CD4-positive, alpha-beta T cell treated with Interleukin-17A for 1 hour (primary cell): Measurements from ENCODE around the gene ATP6V1B1.

Experiments used
- DNase-seq: peaks from one replicate; pipeline ENCODE4 v3.0.0-alpha.2; 2020

Gene ATP6V1B1

DNA sequence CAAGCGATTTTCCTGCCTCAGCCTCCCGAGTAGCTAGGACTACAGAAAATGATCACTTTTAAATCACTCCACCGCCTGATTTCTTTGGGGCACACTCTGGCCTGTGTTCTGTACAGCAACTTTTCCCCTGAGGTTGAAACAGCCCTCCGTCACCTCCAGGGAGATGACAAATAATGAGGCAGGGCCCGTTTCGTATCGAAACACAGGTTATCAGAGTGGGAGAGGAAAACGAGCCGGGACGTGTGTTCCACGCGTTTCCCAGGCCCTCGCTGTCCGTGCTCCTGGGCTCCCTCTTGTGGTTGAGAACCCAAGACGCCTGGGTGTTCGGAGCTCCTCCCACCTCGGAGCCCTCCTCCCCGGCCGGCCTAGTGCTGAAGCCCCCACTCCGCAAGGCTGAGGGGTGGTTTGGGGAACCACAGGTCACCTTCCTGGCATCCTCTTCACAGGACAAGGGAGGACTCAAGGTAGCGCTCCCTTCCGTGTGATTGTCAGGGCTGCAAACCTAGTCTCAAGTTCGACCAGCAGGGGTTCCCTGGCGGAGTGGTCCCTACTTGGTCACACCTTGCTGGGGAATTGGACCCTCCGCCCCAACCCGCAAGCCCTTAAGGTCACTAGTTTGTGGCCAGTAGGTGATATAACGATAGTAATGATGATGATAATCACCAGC lies 12.8 kb downstream of the ATP6V1B1 start:
- peak; percentile 79 for DNase-seq

DNA sequence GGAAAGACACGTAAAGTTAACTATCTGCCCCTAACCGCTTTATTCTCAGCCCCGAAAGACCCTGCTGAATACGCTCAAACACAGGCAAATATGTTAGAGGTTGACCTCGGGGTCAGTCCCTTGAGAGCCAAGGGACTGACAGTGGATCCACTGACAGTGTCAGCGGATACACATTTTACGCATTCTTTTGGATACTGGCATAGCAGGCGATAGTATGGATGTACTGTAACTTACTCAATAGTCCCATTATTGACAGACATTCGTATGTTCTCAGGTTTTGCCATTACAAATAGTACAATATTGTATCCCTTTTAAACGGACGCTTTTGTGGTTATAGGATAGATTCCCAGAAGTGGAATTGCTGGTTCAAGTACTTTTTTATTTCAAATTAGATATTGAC lies 13.4 kb downstream of the ATP6V1B1 start:
- no peak for DNase-seq

DNA sequence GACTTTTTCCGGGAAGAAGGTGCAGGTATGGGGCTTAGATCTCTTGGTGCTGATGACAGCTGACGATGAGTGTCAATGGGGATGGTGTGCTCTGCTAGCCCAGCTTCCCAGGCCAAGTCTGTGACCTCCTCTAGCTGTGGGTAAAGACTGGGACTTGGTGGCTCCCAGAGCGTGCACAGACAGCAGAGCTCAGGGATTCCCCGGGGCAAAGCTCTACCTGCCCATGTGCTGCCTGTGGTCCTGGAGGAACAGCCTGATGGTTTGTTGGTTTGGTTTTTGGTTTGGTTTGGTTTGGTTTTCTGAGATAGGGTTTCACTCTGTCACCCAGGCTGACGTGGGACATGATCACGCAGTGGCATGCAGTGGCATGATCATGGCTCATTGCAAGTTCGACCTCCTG lies 19.2 kb downstream of the ATP6V1B1 start:
- no peak for DNase-seq

DNA sequence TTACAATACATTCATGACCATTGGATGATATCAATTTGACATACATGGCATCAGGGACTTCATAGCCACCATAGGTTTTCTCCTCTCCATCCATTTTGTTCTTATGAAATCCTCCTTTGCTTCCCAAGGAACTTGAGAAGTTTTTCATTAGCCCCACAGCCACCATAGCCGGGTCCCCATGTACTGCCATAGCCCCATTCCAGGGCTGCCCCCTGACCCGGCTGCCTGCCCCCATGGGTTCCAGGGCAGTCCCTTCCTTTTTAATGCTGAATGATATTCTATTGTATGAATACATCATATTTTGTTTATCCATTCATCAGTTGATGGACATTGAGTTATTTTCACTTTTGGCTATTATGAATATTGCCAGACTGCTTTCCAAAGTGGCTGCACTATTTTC lies 20.4 kb downstream of the ATP6V1B1 start:
- DNase-seq, result no peak

DNA sequence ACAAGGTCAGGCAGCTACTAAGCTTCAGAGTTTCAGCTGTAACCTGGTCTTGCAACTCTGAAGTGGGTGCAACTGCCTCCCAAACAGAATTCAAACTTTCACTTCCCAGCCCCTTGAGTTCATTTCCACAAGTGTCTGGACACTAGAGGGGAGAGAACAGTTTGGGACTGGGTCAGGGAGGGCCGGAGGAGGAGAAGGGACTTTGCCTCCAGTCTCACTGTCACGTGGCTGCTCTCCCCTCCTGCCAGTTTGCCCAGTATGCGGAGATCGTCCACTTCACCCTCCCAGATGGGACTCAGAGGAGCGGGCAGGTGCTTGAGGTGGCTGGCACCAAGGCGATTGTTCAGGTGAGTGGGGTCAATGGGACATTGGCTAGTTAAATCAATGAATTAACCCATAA lies 22.1 kb downstream of the ATP6V1B1 start:
- no peak for DNase-seq

DNA sequence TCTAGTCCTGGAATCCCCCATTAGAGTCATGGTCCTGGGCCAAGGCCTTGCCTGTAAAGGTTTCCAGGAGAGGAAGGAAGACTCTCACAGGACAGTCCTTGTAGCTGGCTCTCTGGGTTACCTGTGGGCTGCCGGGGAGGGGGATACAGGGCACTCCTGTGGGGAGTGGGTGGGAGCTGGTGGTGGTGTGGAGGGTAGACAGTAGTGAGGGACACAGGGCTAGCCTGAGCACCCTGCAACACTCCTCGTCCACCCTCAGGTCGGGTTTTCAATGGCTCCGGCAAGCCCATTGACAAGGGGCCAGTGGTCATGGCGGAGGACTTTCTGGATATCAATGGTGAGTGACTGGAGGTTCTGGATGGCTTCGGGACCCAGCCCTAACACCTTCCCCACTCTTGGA lies 23.1 kb downstream of the ATP6V1B1 start:
- no peak for DNase-seq

DNA sequence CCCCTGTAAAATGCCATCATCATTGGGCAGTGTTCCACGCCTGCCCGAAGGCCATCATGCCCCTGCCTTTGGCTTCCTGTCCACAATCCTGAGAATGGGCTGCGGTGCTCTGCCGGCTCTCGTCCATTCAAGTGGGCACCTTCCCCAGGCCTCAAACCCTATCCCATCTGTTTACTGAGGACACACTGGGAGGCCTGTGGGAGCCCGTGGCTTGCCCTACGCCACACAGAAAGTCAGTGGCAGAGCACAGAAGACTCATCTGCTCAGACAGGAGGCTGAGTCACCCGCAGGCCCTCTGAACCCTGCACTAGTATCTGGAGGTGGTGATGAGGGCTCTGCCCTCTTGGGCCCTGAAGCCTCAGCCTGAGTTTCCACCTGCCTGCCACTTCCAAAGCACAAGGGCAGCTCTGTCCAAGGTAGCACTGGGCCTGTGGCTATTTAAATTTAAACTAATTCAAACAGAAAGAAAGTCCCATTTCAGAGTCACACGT lies 23.6 kb downstream of the ATP6V1B1 start:
- DNase-seq, result no peak

DNA sequence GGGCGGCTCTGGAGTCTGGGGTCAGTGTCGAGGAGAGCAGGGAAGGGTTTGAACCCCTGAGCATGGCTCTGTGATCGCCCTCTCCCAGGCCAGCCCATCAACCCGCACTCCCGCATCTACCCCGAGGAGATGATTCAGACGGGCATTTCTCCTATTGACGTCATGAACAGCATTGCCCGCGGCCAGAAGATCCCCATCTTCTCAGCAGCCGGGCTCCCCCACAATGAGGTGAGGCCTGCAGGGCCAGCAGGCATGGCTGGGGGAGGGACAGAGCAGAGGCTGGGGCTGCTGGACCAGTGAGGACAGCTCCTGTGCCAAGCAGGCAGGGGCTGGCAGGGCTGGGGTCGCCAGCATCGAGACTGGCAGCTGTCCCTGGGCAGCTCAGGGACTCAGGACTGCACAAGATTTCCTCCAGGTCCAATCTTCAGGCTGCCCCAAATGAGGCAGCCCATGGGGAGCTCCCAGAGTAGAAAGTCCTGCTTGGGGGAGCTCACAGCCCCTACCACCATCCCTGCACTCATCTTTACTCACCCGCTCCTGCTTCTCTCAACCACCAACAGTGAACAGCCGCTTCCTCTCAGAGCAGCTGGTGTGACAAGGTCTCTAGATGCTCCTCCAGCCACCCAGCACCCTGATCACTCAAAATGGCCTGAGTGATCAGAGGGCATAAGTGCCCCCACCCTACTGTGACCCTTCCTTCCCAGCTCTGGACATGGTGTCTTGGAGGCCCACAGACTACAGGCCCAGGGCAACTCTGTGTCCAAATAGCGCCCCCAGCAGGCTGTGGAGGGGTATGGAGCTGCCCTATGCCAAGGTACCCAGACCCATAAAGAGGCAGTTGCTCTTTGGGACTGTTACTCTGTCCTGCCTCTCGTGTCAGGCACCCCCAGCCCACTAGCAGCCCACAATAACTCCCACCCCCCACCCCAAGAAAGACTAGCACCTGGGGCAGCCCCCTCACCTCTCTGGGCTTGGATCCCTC lies 24.4 kb downstream of the ATP6V1B1 start:
- DNase-seq, result no peak

DNA sequence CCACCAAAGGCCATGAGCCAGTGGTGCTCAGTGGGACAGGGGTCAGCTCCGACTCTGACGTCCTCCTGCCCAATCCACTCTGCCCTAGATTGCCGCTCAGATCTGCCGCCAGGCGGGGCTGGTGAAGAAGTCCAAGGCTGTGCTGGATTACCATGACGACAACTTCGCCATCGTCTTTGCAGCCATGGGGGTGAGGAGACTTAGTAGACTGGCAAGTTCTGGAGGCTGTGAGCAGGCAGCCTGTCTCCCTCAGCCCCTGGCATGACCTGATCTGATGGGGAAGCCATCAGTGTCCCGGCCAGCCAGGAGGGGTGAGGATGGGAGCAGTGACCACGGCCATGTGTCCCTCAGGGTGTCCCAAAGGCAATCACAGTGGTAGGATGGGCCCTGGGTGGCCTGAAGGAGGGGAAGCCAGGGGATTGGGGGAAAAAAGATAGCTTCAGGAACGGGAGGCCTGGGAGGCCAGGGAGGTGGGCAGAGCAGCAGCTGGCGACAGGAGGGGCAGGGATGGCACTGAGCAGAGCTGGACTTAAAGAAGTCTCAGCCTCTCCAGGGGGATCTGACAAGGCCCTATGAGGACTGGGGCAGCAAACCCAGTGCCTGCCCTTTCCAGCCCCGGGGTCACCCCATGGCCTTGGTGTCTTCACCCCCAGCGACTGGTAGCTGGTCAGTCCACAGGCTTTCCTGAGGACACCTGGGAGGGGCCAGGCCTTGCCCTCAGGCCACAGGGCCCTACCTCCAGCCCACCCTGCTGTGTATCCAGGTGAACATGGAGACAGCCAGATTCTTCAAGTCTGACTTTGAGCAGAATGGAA lies 25.3 kb downstream of the ATP6V1B1 start:
- DNase-seq, result no peak

DNA sequence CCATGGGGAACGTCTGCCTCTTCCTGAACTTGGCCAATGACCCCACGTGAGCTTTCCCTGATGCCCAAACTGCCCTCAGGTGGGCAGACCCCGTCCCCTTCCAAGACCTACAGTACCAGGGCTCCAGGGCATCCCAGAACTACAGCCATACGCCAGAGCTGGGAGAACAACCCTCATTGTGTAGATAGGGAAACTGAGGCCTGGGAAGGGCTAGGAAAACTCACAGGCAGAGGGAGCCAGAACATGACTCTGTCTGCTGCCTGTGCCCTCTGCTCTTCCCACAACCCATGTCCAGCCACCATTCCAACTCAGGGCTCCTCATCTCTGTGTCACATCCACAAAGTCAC lies 25.9 kb downstream of the ATP6V1B1 start:
- DNase-seq, result no peak

DNA sequence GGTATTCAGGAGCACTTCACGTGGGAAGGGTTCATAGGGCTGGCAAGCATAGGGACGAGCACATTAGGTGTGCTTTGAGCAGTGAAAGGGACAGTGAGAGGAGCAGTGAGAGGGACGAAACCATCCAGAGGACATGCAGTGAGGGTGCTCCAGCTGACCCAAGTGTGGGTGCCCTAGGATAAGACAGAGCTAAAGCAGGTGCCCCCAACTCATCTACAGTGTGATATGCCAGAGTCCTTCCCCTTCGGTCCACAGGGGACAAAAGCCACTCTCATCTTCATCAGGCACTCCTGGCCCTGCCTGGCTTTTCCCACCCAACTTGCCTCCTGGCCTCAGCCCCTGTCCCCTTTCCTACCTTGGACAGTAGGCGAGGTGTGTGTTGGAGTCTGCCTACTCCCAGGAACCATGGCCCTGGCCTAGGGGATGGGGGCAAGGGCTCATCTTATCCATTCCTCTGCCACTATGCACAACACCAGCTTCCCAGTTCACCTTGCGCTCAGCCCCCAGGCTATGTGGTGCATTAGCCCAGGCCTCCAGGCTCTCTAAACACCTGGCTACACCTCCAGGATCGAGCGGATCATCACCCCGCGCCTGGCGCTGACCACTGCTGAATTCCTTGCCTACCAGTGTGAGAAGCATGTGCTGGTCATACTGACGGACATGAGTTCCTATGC lies 26.6 kb downstream of the ATP6V1B1 start:
- DNase-seq, result no peak

DNA sequence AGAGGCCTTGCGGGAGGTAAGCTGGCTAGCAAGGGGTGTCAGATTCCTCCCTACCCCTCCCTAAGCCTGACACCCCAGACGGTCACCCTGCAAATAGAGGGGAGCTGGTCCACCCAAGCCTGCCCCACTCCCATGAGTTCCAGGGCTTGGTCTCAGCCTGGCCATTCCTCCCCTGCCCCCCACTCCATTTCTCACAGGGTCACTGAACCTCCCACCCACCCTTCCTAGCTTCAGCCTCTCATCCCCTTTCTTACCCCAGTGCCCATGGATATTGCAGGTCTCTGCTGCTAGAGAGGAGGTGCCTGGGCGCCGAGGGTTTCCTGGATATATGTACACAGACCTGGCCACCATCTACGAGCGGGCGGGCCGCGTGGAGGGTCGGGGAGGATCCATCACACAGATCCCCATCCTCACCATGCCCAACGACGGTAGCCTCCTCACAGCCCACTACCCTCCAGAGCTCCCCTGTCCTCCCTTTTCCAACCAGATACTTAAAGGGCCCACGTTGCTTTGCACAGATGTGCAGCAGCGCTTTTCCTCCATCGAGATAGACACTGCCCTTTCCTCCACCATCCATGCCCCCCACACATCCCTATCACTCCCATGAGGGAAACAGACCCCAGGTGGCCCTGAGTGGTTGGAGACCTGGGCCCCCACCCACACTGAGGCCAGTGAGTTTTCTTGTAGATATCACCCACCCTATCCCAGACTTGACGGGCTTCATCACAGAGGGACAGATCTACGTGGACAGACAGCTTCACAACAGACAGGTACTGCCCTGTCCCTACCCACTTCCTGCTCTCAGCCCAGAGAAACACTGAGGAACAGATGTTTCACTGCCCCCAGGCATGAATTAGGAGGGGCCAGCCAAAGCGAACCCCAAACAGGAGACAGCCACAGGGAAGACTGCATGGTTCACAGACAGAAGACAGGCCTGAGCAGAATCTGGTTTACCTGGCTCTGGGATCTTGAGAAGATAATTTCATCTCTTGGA lies 27.5 kb downstream of the ATP6V1B1 start:
- no peak for DNase-seq

DNA sequence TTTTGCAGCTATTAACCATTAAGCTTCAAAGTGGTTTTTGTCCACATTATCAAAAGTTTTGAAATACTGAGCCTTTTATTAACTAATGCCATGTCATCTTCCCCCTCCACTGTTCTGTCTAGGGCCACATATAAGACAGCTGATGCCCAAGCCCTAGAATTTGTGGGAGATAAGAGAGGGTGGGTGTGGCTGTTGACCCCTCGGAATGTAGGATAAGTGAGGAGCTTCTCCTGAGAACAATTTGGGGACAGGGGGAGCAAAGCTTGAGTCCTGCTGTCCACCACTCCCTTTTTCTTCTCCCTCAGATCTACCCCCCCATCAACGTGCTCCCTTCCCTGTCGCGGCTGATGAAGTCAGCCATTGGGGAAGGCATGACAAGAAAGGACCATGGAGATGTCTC lies 28.4 kb downstream of the ATP6V1B1 start:
- no peak for DNase-seq

DNA sequence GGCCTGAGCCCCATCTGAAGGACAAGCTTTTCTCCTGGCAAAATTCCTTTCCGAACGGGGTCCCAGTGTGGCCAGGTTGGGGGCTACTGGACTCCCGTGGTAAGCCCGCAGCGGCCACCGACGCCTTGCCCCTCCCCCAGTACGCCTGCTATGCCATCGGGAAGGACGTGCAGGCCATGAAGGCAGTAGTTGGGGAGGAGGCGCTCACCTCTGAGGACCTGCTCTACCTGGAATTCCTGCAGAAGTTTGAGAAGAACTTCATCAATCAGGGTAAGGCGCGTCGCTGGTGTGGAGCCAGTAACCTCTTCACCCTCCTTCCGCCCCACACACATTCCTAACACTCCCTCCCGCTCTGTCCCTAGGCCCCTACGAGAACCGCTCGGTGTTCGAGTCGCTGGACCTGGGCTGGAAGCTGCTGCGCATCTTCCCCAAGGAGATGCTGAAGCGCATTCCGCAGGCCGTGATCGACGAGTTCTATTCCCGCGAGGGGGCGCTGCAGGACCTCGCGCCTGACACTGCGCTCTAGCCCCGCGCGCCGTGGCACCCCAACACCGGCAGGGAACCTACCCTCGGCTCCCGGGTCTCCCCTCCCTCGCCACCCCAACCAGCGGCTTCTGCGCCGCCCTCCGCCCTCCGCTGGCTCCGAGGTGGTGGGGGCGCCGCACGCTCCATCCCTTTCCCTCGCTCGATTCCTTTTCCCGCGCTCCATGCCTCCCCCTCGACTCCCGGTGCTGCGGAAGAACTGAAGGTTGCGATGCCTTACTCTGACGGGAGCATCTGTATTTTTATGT lies 29.1 kb downstream of the ATP6V1B1 start:
- DNase-seq, result peak; percentile 84

DNA sequence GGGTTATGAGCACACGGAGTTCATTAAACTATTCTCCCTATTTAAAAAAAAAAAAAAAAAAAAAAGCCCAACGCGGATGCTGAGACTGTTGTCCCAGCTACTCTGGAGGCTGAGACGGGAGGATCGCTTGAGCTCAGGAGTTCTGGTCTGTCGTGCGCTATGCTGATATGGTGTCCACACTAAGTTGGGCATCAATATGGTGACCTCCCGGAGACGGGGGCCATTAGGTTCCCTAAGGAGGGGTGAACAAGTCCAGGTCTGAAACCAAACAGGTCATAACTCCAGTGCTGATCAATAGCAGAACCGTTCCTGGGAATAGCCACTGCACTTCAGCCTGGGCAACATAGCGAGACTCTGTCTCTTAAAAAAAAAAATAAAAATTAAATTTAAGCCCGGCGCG lies 29.8 kb downstream of the ATP6V1B1 start:
- DNase-seq, result no peak

DNA sequence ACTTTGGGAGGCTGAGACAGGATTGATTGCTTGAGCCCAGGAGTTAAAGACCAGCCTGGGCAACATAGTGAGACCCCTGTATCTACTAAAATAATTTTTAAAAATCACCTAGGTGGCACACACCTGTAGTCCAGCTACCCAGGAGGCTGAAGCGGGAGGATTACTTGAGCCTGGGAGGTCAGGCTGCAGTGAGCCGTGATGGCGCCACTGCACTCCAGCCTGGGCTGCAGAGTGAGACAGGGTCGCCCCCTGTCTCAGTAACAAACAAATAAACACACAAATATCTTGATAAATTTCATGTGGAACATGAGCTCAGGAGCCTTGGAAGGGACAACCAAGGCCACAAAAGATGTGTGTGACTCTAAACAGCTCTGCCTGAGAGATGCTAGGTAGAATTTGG lies 31.0 kb downstream of the ATP6V1B1 start:
- no peak for DNase-seq

DNA sequence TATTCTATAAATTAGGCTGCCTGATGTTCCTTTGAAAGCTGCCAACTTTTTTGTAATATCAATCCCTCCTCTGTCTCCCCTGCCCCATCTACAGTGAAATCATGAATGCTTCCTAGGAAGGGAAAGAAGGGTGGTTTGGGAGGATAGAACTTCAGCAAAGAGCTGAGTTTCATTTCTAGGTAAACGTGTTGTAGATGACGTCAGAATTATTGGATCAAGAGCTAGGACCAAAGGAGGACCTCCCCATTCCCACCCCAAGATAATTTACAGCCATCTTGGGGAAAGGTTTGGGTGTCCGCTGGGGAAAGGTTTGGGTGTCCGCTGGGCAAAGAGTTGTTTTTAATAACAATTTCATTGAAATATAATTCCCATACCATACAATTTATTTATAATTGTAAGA lies 31.5 kb downstream of the ATP6V1B1 start:
- no peak for DNase-seq

DNA sequence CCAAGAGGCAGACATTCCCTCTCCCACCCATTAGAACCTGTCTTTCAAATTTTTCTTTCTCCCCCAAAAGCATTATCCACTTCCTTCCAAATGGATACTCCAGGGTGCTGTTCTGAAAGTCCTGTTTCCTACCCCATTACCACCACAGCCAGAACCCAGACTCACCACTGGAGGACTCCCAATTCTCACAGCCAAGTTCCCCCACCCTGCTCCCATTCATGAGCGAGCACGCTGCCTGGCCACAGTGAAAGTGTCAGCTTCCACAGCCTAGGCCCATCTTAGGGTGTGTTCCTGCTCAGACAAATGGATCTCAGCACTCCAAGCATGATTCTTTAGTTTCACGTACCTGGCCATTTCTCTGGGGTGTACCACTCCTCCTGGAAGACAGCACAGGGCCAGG lies 38.9 kb downstream of the ATP6V1B1 start:
- no peak for DNase-seq

DNA sequence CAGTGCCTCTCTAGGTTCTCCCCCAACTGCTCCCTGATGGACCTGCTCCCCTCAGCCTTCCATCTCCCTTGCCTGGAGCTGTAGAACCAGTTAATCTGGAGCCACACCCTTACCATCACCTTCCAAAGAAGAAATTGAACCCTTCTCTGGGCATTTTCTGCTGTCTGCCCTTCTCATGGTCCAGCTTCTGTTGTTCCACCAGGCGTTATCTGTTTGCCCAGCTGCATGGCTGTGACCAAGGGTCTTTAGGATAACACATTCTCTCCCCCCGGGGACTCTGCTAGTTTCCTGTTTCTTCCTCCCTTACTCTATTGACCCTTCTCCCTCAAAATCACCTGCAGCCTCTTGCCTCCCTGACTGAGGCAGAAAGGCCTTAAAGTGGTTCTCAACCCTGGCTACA lies 39.5 kb downstream of the ATP6V1B1 start:
- DNase-seq, result no peak

DNA sequence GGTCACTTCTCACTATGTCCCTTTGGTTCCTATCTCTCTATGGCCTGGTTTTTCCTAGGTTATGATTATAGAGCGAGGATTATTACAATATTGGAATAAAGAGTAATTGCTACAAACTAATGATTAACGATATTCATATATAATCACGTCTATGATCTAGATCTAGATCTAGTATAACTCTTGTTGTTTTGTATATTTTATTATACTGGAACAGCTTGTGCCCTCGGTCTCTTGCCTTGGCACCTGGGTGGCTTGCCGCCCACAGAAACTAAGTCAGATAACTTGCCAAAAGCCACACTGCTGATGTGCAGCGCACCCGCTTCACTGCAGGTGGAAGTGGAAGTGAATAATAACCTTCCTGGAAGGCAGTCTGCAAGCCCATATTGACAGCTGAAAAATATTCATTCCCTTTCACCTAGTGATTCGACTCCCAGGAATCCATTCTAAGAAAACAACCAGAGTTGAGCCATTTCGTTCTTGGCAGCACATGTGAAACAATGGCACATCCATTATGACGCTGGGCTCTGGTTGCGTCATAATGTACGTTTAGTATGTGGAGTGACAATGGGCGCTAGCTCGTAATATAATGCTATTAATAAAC lies 42.0 kb downstream of the ATP6V1B1 start:
- peak; percentile 33 for DNase-seq
